Measurements from ENCODE around the gene LRRC61.
A peak's percentile ranks its signal among the peaks of the same experiment; 100 is the strongest.

The LRRC61 gene

GRCh38 chr7:150360363-150361058, 37.4 kb downstream of the LRRC61 start (continued):
- TF ChIP-seq ZBTB17 (tag by site-specific recombination; IDR thresholded peaks at IDR 0.05), result 0 out of 2 replicates have a peak, but pooled peaks have one; percentile 9

GRCh38 chr7:150361402-150361801, 38.2 kb downstream of the LRRC61 start:
- H3K27ac ChIP-seq (ENCODE audit: extremely low read depth, low read depth, low read length), result no peak overlapping the region
- no peaks in the 10 kb centered on the region for H3K9me3 ChIP-seq (ENCODE audit: control insufficient read depth, insufficient read depth, low read depth, low read length)
- CTCF ChIA-PET, result no interaction called here
- POLR2A ChIA-PET, result no interaction called here
- TF ChIP-seq ZNF785 (tag by site-specific recombination; IDR thresholded peaks at IDR 0.05) (no peak), ZNF341 (tag by site-specific recombination; IDR thresholded peaks at IDR 0.05; ENCODE audit: low read depth) (peak; percentile 74)
- H3K4me1 ChIP-seq (ENCODE audit: control insufficient read depth, insufficient read depth, low read length), result no peaks in the 10 kb centered on the region
- no peaks in the 10 kb centered on the region for H3K36me3 ChIP-seq (ENCODE audit: control insufficient read depth in 2 of 2, insufficient read depth in 1 of 2, low read length in 2 of 2)
- H3K4me3 ChIP-seq (ENCODE audit: low read depth, low read length), result no peak overlapping the region

GRCh38 chr7:150361807-150362621, 38.9 kb downstream of the LRRC61 start:
- Histone ChIP-seq H3K36me3 (ENCODE audit: control insufficient read depth in 2 of 2, insufficient read depth in 1 of 2, low read length in 2 of 2) (no peaks in the 10 kb centered on the region), H3K4me3 (ENCODE audit: low read depth, low read length) (no peak overlapping the region), H3K4me1 (ENCODE audit: control insufficient read depth, insufficient read depth, low read length) (no peaks in the 10 kb centered on the region), H3K9me3 (ENCODE audit: control insufficient read depth, insufficient read depth, low read depth, low read length) (no peaks in the 10 kb centered on the region), H3K27ac (ENCODE audit: extremely low read depth, low read depth, low read length) (no peak overlapping the region)
- CTCF ChIA-PET, result no interaction called here
- POLR2A ChIA-PET, result no interaction called here
- TF ChIP-seq ZBTB44 (tag by site-specific recombination; IDR thresholded peaks at IDR 0.05) (peak; percentile 70), ZNF600 (tag by site-specific recombination; IDR thresholded peaks at IDR 0.05) (peak; percentile 75), PRDM10 (tag by site-specific recombination; IDR thresholded peaks at IDR 0.05) (no peak), WT1 (tag by site-specific recombination; IDR thresholded peaks at IDR 0.05) (peak; percentile 13; the same call in 1 of the 2 replicates), INSM2 (tag by site-specific recombination; IDR thresholded peaks at IDR 0.05) (peak; percentile 76; the same call in 1 of the 2 replicates), TCF7L2 (IDR thresholded peaks at IDR 0.05; ENCODE audit: borderline replicate concordance, low read depth, low read length) (peak; percentile 72)

- H3K9me3 ChIP-seq (ENCODE audit: control insufficient read depth, insufficient read depth, low read depth, low read length), result no peaks in the 10 kb centered on the region
- ChIA-PET POLR2A (no interaction called here), CTCF (no interaction called here)
- no peak overlapping the region for H3K27ac ChIP-seq (ENCODE audit: extremely low read depth, low read depth, low read length)
- H3K4me1 ChIP-seq (ENCODE audit: control insufficient read depth, insufficient read depth, low read length), result no peaks in the 10 kb centered on the region
- no peaks in the 10 kb centered on the region for H3K36me3 ChIP-seq (ENCODE audit: control insufficient read depth in 2 of 2, insufficient read depth in 1 of 2, low read length in 2 of 2)
- no peak overlapping the region for H3K4me3 ChIP-seq (ENCODE audit: low read depth, low read length)
- no peak for TF ChIP-seq ZBTB8A (tag by site-specific recombination; IDR thresholded peaks at IDR 0.05)
- no peak for TF ChIP-seq ZBTB11 (tag by site-specific recombination; conservative IDR thresholded peaks at IDR 0.05; ENCODE audit: low read depth)
- TF ChIP-seq ZBTB48 (tag by site-specific recombination; IDR thresholded peaks at IDR 0.05), result no peak
- TF ChIP-seq ZNF174 (tag by site-specific recombination; IDR thresholded peaks at IDR 0.05), result no peak
- no peak for TF ChIP-seq AEBP2 (tag by site-specific recombination; IDR thresholded peaks at IDR 0.05; ENCODE audit: borderline replicate concordance)
- no peak for TF ChIP-seq GLI4 (tag by site-specific recombination; IDR thresholded peaks at IDR 0.05)
Observed at GRCh38 chr7:150363370-150363769, 40.2 kb downstream of the LRRC61 start.
